BLaER1 (cell line): Measurements from ENCODE around the gene GRB10.

Source experiments
- H3K27ac ChIP-seq: shearing (Covaris generic); formaldehyde crosslinking; 2 replicates; pipeline ENCODE4 v1.8.1; 2022
- H3K27me3 ChIP-seq: shearing (Covaris generic); formaldehyde crosslinking; 2 replicates; pipeline ENCODE4 v1.8.1; 2022
- H3K36me3 ChIP-seq: shearing (Covaris generic); formaldehyde crosslinking; 2 replicates; pipeline ENCODE4 v1.8.1; 2022
- H3K4me1 ChIP-seq: shearing (Covaris generic); formaldehyde crosslinking; 2 replicates; pipeline ENCODE4 v1.8.1; 2022
- H3K4me2 ChIP-seq: shearing (Covaris generic); formaldehyde crosslinking; 2 replicates; pipeline ENCODE4 v1.8.1; 2022
- H3K4me3 ChIP-seq: shearing (Covaris generic); formaldehyde crosslinking; 2 replicates; pipeline ENCODE4 v1.8.1; 2022
- H3K9ac ChIP-seq: shearing (Covaris generic); formaldehyde crosslinking; 2 replicates; pipeline ENCODE4 v1.8.1; 2022
- H3K9me3 ChIP-seq: shearing (Covaris generic); formaldehyde crosslinking; 2 replicates; pipeline ENCODE4 v1.8.1; 2022
- H4K20me1 ChIP-seq: shearing (Covaris generic); formaldehyde crosslinking; 2 replicates; pipeline ENCODE4 v1.8.1; 2022
- Cebpa-rat ChIP-seq: shearing (Covaris generic); IDR thresholded peaks from 2 replicates; pipeline ENCODE4 v1.8.1; 2022

Gene GRB10

GRCh38 chr7:50791938-50792341, 9.2 kb upstream of the GRB10 start:
- Histone ChIP-seq H3K4me3 (peak overlapping the region; percentile 91), H3K9ac (peak overlapping the region; percentile 89), H3K27ac (peak overlapping the region; percentile 94)

GRCh38 chr7:50791363-50791937, 8.8 kb upstream of the GRB10 start:
- Histone ChIP-seq H3K9ac (peak overlapping the region; percentile 89), H3K4me3 (peak overlapping the region; percentile 91), H4K20me1 (peaks cover 54% of the 10 kb centered on the region)

More at GRCh38 chr7:50791938-50792341, 9.2 kb upstream of the GRB10 start:
- Histone ChIP-seq H3K36me3 (peaks cover 24% of the 10 kb centered on the region), H4K20me1 (peaks cover 49% of the 10 kb centered on the region), H3K27me3 (peaks cover 9% of the 10 kb centered on the region; the same call in 1 of the 2 replicates), H3K4me1 (peaks cover 32% of the 10 kb centered on the region), H3K4me2 (peak overlapping the region; percentile 82), H3K9me3 (peaks cover 25% of the 10 kb centered on the region)
- TF ChIP-seq Cebpa-rat: peak; percentile 86

GRCh38 chr7:50790381-50790780, 7.7 kb upstream of the GRB10 start:
- TF ChIP-seq Cebpa-rat: no peak
- Histone ChIP-seq H3K36me3 (peaks cover 30% of the 10 kb centered on the region), H3K9me3 (peaks cover 29% of the 10 kb centered on the region), H4K20me1 (peaks cover 64% of the 10 kb centered on the region), H3K4me2 (peak overlapping the region; percentile 82), H3K27me3 (peaks cover 9% of the 10 kb centered on the region; the same call in 1 of the 2 replicates), H3K4me1 (peaks cover 32% of the 10 kb centered on the region), H3K9ac (no peak overlapping the region), H3K27ac (no peak overlapping the region), H3K4me3 (no peak overlapping the region)

More at GRCh38 chr7:50791363-50791937, 8.8 kb upstream of the GRB10 start:
- peaks cover 32% of the 10 kb centered on the region for H3K4me1 ChIP-seq
- peak overlapping the region; percentile 94 for H3K27ac ChIP-seq
- H3K4me2 ChIP-seq: peak overlapping the region; percentile 82
- H3K9me3 ChIP-seq: peaks cover 27% of the 10 kb centered on the region
- peaks cover 9% of the 10 kb centered on the region; the same call in 1 of the 2 replicates for H3K27me3 ChIP-seq
- H3K36me3 ChIP-seq: peaks cover 28% of the 10 kb centered on the region
- no peak for TF ChIP-seq Cebpa-rat

- Histone ChIP-seq H3K4me2 (no peak overlapping the region), H3K9me3 (peaks cover 44% of the 10 kb centered on the region), H3K9ac (no peak overlapping the region), H4K20me1 (peaks cover 84% of the 10 kb centered on the region), H3K4me3 (no peak overlapping the region), H3K36me3 (peaks cover 45% of the 10 kb centered on the region), H3K27me3 (no peaks in the 10 kb centered on the region), H3K4me1 (peaks cover 32% of the 10 kb centered on the region), H3K27ac (no peak overlapping the region)
- no peak for TF ChIP-seq Cebpa-rat
Measured at GRCh38 chr7:50788382-50788781, 5.7 kb upstream of the GRB10 start.

DNA sequence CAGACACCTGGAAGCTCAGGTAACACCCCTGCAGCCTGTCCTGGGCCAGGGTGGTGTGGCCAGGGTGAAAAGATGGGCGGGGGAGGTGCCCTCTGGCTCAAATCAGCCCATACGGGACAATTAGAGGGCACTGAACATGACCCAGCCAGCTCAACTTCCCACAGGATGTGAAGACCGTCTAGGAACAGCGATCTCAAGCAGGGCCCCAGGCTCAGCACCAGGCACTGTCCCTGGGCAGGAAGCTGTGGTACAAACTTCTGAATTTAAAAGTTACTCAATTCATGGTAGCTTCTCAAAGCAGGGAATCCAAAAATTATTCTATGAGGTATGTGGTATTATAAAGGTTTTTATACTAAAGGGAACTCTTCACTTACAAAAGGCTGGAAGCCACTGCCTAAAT, 5.1 kb upstream of the GRB10 start:
- peaks cover 46% of the 10 kb centered on the region for H3K36me3 ChIP-seq
- no peak overlapping the region for H3K4me3 ChIP-seq
- peaks cover 37% of the 10 kb centered on the region for H3K4me1 ChIP-seq
- H3K4me2 ChIP-seq: no peak overlapping the region
- no peak overlapping the region for H3K27ac ChIP-seq
- peaks cover 47% of the 10 kb centered on the region for H3K9me3 ChIP-seq
- no peak overlapping the region for H3K9ac ChIP-seq
- no peaks in the 10 kb centered on the region for H3K27me3 ChIP-seq
- peaks cover 90% of the 10 kb centered on the region for H4K20me1 ChIP-seq
- TF ChIP-seq Cebpa-rat: no peak

GRCh38 chr7:50785346-50785745, 2.6 kb upstream of the GRB10 start:
- no peak overlapping the region for H3K4me2 ChIP-seq
- H3K9me3 ChIP-seq: peaks cover 51% of the 10 kb centered on the region
- H3K36me3 ChIP-seq: peaks cover 51% of the 10 kb centered on the region
- peaks cover 100% of the 10 kb centered on the region for H4K20me1 ChIP-seq
- no peak overlapping the region for H3K9ac ChIP-seq
- no peaks in the 10 kb centered on the region for H3K27me3 ChIP-seq
- no peak overlapping the region for H3K27ac ChIP-seq
- H3K4me3 ChIP-seq: no peak overlapping the region
- H3K4me1 ChIP-seq: peaks cover 38% of the 10 kb centered on the region
- no peak for TF ChIP-seq Cebpa-rat

DNA sequence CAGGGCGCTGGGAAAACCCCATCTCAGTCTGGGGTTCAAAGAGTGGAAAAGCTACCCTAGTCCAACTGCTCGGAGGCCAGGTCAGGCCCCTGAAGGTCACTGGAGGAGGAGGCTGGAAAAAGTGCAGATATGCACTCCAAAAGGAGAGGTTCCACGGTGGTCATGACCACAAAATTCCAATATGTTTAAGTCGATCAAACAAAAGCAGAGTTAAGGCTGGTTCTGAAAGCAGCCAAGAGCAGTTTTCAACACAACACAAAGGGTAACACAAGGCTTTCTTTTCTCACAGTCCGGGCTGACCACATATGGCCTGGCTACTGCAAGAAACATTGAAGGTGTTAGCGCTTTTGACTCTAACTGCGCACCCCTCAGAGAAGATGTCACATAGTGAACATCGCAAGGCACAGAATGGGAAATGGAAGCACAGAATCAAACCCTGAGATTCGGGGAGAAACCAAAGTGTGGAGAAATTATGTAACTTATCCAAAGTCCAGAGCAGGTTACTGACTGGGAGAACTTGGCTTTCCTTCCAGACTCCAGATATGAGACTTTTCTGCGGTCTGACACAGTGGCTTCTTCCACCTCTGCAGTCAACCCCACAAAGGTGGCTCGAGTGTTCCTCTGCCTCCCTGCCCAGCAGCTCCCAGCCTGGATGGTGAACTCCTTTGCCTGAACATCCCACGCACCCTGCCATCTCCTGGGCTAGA, 1.3 kb upstream of the GRB10 start:
- H3K36me3 ChIP-seq: peaks cover 50% of the 10 kb centered on the region
- peaks cover 100% of the 10 kb centered on the region for H4K20me1 ChIP-seq
- H3K4me1 ChIP-seq: peaks cover 40% of the 10 kb centered on the region
- no peaks in the 10 kb centered on the region for H3K27me3 ChIP-seq
- no peak overlapping the region for H3K4me2 ChIP-seq
- no peak overlapping the region for H3K4me3 ChIP-seq
- peaks cover 45% of the 10 kb centered on the region for H3K9me3 ChIP-seq
- no peak overlapping the region for H3K9ac ChIP-seq
- TF ChIP-seq Cebpa-rat: no peak
- no peak overlapping the region for H3K27ac ChIP-seq

GRCh38 chr7:50783303-50783702, 607 bp upstream of the GRB10 start:
- Histone ChIP-seq H3K4me1 (peaks cover 40% of the 10 kb centered on the region), H3K4me2 (peak overlapping the region; percentile 76), H3K4me3 (peak overlapping the region; percentile 71), H3K27ac (no peak overlapping the region), H3K36me3 (peaks cover 48% of the 10 kb centered on the region), H4K20me1 (peaks cover 100% of the 10 kb centered on the region), H3K9ac (no peak overlapping the region), H3K27me3 (no peaks in the 10 kb centered on the region), H3K9me3 (peaks cover 42% of the 10 kb centered on the region)
- no peak for TF ChIP-seq Cebpa-rat

- Histone ChIP-seq H3K27ac (no peak overlapping the region), H3K9me3 (peaks cover 36% of the 10 kb centered on the region), H3K4me2 (peak overlapping the region; percentile 76), H4K20me1 (peaks cover 96% of the 10 kb centered on the region), H3K9ac (peak overlapping the region; percentile 62), H3K4me1 (peaks cover 40% of the 10 kb centered on the region), H3K4me3 (peak overlapping the region; percentile 71), H3K27me3 (no peaks in the 10 kb centered on the region), H3K36me3 (peaks cover 39% of the 10 kb centered on the region)
- TF ChIP-seq Cebpa-rat: no peak
Measured at GRCh38 chr7:50781381-50782293, 1.1 kb downstream of the GRB10 start.
